Vagina (tissue), 2 donors: ENCODE results near the gene PLOD2. TPM values are rescaled to one million over a fixed set of nuclear protein-coding genes. Genes with fewer than 3 reads are reported as not detected.

Experiments used
- DNase-seq, 2 donors: peaks; one replicate each; pipeline ENCODE4 v3.0.0-alpha.2; 2017; ENCODE audit errors: extremely low spot score in 2 of 2
- H3K27ac ChIP-seq: fragments of 200-600 bp; sonication (generic); one replicate; pipeline ENCODE4 v1.5.1; 2019
- H3K27me3 ChIP-seq: fragments of 200-600 bp; sonication (generic); one replicate; pipeline ENCODE4 v1.5.1; 2019
- H3K36me3 ChIP-seq, 2 donors: fragments of 200-600 bp; sonication (generic); one replicate each; pipeline ENCODE4 v1.5.1; 2017 to 2019
- H3K4me1 ChIP-seq: fragments of 200-600 bp; sonication (generic); one replicate; pipeline ENCODE4 v1.5.1; 2019
- H3K4me3 ChIP-seq, 2 donors: fragments of 200-600 bp; sonication (generic); 1 replicate in 1 of 2; 2 replicates in 1 of 2; pipeline ENCODE4 v1.5.1; 2016 to 2019
- H3K9me3 ChIP-seq: fragments of 200-600 bp; sonication (generic); one replicate; pipeline ENCODE4 v1.5.1; 2019
- POLR2A ChIP-seq, 2 donors: fragments of 450-650 bp; IDR thresholded peaks; one replicate each; pipeline ENCODE4 v1.6.1; 2017; ENCODE audit warnings: antibody characterized with exemption in 2 of 2, mild to moderate bottlenecking in 2 of 2, moderate library complexity in 2 of 2
- POLR2AphosphoS5 ChIP-seq, 2 donors: sonication (generic); formaldehyde crosslinking; IDR thresholded peaks; one replicate each; pipeline ENCODE4 v1.9.0; 2017; ENCODE audit warnings: antibody characterized with exemption in 2 of 2, mild to moderate bottlenecking in 2 of 2, low read depth in 1 of 2; ENCODE audit not compliant: insufficient read depth in 1 of 2
- intact Hi-C: fragments of 100-400 bp; cut with DNase I; formaldehyde crosslinking; loops from one replicate; pipeline ENCODE4 v1.15.1; 2023
- total RNA-seq: library from RNA; depleted of rRNA; stranded (reverse); fragments of >200 nt; gene quantifications from one replicate; pipeline ENCODE4 v1.2.3, GENCODE V29; 2016
- TF ChIP-seq, protein P1 (sequence below), 3 experiments: fragments of 450-650 bp in 2 of 3; fragments of 200-600 bp in 1 of 3; sonication (generic) in 1 of 3; IDR thresholded peaks; one replicate each; pipeline ENCODE4 v1.5.1; 2017 to 2019; ENCODE audit warnings: antibody characterized with exemption in 3 of 3, mild to moderate bottlenecking in 2 of 3, moderate library complexity in 2 of 3

Gene PLOD2
- total RNA-seq, 1 donor from 2014 or later: 27.0 TPM

DNA sequence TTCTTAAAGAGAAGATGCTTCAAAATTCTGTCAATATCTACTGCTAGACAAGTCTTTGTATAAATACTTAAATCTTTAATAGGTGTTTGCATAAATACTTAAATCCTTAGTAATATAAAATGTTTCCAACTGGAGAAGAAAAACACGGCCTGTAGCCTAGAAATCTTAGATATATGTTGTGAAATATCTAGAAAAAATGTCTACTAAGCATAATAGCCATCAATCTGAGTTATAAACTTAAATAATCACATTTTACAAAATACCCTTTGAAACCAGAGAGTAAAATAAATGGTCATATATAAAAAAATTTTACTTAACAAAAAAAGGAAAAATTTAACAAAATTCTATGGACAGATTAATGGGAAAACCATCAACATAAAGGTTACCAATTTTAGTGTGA, 73.9 kb downstream of the PLOD2 start:
- H3K27me3 ChIP-seq: no peaks in the 10 kb centered on the region
- intact Hi-C loops: no loop called here
- TF ChIP-seq, protein P1, sequence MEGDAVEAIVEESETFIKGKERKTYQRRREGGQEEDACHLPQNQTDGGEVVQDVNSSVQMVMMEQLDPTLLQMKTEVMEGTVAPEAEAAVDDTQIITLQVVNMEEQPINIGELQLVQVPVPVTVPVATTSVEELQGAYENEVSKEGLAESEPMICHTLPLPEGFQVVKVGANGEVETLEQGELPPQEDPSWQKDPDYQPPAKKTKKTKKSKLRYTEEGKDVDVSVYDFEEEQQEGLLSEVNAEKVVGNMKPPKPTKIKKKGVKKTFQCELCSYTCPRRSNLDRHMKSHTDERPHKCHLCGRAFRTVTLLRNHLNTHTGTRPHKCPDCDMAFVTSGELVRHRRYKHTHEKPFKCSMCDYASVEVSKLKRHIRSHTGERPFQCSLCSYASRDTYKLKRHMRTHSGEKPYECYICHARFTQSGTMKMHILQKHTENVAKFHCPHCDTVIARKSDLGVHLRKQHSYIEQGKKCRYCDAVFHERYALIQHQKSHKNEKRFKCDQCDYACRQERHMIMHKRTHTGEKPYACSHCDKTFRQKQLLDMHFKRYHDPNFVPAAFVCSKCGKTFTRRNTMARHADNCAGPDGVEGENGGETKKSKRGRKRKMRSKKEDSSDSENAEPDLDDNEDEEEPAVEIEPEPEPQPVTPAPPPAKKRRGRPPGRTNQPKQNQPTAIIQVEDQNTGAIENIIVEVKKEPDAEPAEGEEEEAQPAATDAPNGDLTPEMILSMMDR (IDR thresholded peaks at IDR 0.05): no peak
- no peak for TF ChIP-seq POLR2AphosphoS5 (IDR thresholded peaks at IDR 0.05; ENCODE audit: insufficient read depth in 1 of 2, low read depth in 1 of 2)
- TF ChIP-seq POLR2A (IDR thresholded peaks at IDR 0.05): no peak
- no peaks in the 10 kb centered on the region for H3K36me3 ChIP-seq
- no peaks in the 10 kb centered on the region for H3K9me3 ChIP-seq
- H3K27ac ChIP-seq: no peak overlapping the region
- no peaks in the 10 kb centered on the region for H3K4me1 ChIP-seq
- no peak overlapping the region for H3K4me3 ChIP-seq
- DNase-seq: no peak

DNA sequence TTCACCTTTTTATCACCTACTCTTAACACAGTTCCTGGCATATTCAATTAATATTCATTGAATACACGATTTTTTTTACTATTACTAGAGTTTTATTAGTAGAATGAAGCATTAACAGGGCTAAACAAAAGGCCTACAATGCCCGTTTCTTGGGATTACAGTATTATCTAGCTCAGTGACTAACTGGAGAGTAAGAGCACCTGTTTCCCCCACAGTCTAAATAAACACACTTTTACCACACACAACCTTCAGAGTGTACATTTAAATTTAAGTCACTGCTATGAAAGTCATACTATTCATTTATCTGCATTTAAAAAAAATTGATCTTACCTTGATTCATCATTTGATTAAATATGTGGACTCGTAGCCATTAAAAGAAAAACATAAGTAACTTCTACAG, 74.8 kb downstream of the PLOD2 start:
- no peaks in the 10 kb centered on the region for H3K4me1 ChIP-seq
- intact Hi-C loops: no loop called here
- H3K36me3 ChIP-seq: no peaks in the 10 kb centered on the region
- H3K9me3 ChIP-seq: no peaks in the 10 kb centered on the region
- H3K27me3 ChIP-seq: no peaks in the 10 kb centered on the region
- TF ChIP-seq POLR2A (IDR thresholded peaks at IDR 0.05) (no peak), POLR2AphosphoS5 (IDR thresholded peaks at IDR 0.05; ENCODE audit: insufficient read depth in 1 of 2, low read depth in 1 of 2) (no peak)
- TF ChIP-seq, protein P1 (IDR thresholded peaks at IDR 0.05): no peak
- no peak overlapping the region for H3K4me3 ChIP-seq
- DNase-seq: no peak
- no peak overlapping the region for H3K27ac ChIP-seq

DNA sequence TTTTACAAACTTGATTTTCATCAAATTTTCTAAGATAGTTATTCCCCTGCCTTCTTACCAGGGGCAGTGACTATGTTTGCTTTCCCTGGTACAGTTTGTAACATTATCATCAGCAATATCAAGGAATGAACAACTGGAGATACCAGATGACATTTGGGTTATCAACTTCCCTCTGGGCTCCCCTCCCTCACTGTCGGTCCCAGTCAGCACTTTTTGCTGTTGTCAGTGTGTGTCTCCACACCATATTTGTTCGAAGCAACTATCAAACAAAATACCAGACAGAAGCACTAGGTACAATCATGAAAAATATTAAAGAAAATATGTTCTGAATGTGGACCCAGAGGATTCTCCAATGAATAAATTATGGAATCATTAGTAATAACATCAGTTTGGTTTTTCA, 75.3 kb downstream of the PLOD2 start:
- Histone ChIP-seq H3K36me3 (peaks cover 0 to 1% of the 10 kb centered on the region in 2 donors), H3K9me3 (no peaks in the 10 kb centered on the region), H3K4me3 (no peak overlapping the region), H3K27me3 (no peaks in the 10 kb centered on the region), H3K4me1 (no peaks in the 10 kb centered on the region), H3K27ac (no peak overlapping the region)
- intact Hi-C loops: no loop called here
- no peak for DNase-seq
- no peak for TF ChIP-seq POLR2A (IDR thresholded peaks at IDR 0.05)
- no peak for TF ChIP-seq POLR2AphosphoS5 (IDR thresholded peaks at IDR 0.05; ENCODE audit: insufficient read depth in 1 of 2, low read depth in 1 of 2)
- TF ChIP-seq, protein P1 (IDR thresholded peaks at IDR 0.05): no peak

DNA sequence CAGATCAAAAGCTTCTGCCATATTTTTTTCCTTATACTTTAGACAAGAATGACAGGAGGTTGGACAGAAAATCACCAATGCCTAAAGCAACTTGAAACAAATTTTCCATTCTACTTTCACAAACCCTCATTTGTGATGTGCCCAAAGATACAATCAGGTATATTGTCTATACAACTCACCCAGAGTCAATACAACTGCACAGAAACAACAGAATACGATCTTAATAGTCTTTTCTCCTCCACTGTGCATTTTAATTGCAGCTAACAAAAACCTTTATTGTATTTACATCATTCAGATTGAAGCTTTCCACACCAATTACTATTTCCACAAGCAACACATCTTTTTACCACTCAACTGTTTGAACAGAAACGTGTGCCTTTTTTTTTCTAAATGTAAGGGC, 80.4 kb downstream of the PLOD2 start:
- intact Hi-C loops: no loop called here
- H3K9me3 ChIP-seq: no peaks in the 10 kb centered on the region
- TF ChIP-seq POLR2AphosphoS5 (IDR thresholded peaks at IDR 0.05; ENCODE audit: insufficient read depth in 1 of 2, low read depth in 1 of 2): no peak
- TF ChIP-seq, protein P1 (IDR thresholded peaks at IDR 0.05): no peak
- TF ChIP-seq POLR2A (IDR thresholded peaks at IDR 0.05): no peak
- no peak for DNase-seq
- no peaks in the 10 kb centered on the region for H3K4me1 ChIP-seq
- H3K4me3 ChIP-seq: no peak overlapping the region
- peaks cover 0 to 4% of the 10 kb centered on the region in 2 donors for H3K36me3 ChIP-seq
- H3K27ac ChIP-seq: no peak overlapping the region
- H3K27me3 ChIP-seq: no peaks in the 10 kb centered on the region

DNA sequence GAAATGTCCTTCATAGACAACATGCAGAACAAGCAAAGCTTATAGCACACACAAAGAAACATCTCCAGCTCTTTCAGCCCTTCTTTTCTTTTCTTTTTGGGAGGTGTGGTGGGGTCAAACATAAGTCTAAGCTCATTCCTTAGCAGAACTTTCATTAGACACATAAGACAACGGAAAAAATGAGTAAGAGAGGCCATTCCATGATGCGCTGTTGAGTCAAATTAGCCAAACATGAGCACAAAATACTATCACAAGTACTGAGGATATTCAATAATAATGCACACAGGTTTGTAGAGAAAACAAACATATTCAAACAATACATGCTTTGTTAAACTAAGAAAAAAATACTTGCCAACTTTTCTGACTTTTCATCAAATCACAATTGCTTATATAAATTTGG, 83.0 kb downstream of the PLOD2 start:
- intact Hi-C loops: no loop called here
- Histone ChIP-seq H3K9me3 (no peaks in the 10 kb centered on the region), H3K4me3 (no peak overlapping the region), H3K36me3 (peaks cover 0 to 4% of the 10 kb centered on the region in 2 donors), H3K4me1 (no peaks in the 10 kb centered on the region), H3K27me3 (no peaks in the 10 kb centered on the region), H3K27ac (no peak overlapping the region)
- TF ChIP-seq POLR2AphosphoS5 (IDR thresholded peaks at IDR 0.05; ENCODE audit: insufficient read depth in 1 of 2, low read depth in 1 of 2): no peak
- TF ChIP-seq, protein P1 (IDR thresholded peaks at IDR 0.05): no peak
- TF ChIP-seq POLR2A (IDR thresholded peaks at IDR 0.05): no peak
- no peak for DNase-seq
